ENCODE results near the gene SERPINE3.

Gene SERPINE3

DNA sequence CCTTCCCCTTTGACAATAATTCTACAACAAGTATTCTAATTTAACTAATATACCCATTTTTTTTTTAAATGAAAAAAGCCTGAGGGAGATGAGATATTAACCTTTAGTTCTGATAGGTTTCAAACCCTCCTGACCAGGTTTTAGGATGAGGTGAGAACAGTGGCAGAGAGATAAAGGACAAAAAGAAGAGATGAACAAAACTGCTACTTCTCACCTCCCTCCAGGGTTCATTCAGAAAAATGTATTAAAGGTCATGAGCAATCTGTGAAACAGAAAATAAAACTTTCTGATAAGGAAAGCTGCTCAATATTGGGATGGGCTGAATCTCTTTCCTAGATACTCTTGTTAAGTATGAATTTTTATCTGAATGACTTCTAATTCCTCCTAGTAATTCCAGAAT lies 24.1 kb downstream of the SERPINE3 start:
- peaks cover 2 to 85% of the 10 kb centered on the region in 2 donors for H3K36me3 ChIP-seq (replicated peaks in 1 of 2; ENCODE audit: control insufficient read depth in 2 of 2, insufficient read depth in 2 of 2, low read length in 2 of 2)
- no peak overlapping the region for H4K8ac ChIP-seq (ENCODE audit: low read depth, low read length)

DNA sequence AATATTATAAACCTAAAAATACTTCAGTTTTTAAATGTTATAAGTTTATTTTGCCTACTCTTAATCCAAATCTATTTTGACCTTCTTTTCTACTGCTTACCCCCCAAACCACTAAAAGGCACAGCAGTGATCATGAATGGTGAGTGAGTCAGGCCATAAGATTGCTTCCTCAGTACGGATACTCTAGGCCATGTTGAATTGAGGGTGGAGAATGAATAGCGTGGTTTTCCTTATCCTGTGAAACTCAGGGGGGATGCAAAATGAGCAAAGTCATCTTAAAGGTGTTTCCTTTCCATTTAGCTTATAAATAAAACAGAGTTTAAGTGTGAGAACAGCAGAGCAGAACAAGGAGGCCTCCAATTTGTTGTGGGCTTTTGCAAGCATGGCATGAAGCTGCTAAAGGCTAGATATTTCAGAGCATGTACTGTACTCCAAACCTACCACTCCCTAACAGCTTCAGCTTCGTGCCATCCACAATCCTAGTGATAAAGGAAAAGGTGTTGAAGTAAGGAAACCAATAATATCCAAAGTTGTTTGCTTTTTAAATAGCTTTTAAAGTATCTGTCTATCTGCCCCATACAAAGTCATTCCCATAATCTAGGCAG lies 25.0 kb downstream of the SERPINE3 start:
- H3K36me3 ChIP-seq (replicated peaks in 1 of 2; ENCODE audit: control insufficient read depth in 2 of 2, insufficient read depth in 2 of 2, low read length in 2 of 2), result peaks cover 2 to 93% of the 10 kb centered on the region in 2 donors
- no peak overlapping the region for H2BK12ac ChIP-seq (ENCODE audit: low read length)
- no peak overlapping the region for H3K4ac ChIP-seq (ENCODE audit: low read length)
- WGBS, 2 donors (ENCODE audit: extremely low coverage in 2 of 2, insufficient read length in 2 of 2, insufficient replicate concordance in 1 of 2), result no CpG with 5 or more reads among the region's 3 CpGs
- H3K18ac ChIP-seq (ENCODE audit: low read length), result no peak overlapping the region
- H3K9ac ChIP-seq (ENCODE audit: low read depth, low read length, poor library complexity), result no peak overlapping the region
- no peak overlapping the region for H2BK120ac ChIP-seq (ENCODE audit: low read depth, low read length)
- DNase-seq (ENCODE audit: low spot score), result no peak
- H3K4me3 ChIP-seq (ENCODE audit: low read length in 2 of 2), result no peak overlapping the region
- H2AK5ac ChIP-seq (ENCODE audit: low read depth, low read length), result no peak overlapping the region
- H2AFZ ChIP-seq (ENCODE audit: low read length), result no peak overlapping the region
- H3K79me1 ChIP-seq (ENCODE audit: low read depth, low read length), result no peaks in the 10 kb centered on the region
- no peak overlapping the region for H2BK15ac ChIP-seq (ENCODE audit: low read length)
- no peaks in the 10 kb centered on the region for H3K9me3 ChIP-seq (replicated peaks in 1 of 2; ENCODE audit: control insufficient read depth in 2 of 2, insufficient read depth in 1 of 2, low read depth in 1 of 2, low read length in 2 of 2)
- no peaks in the 10 kb centered on the region for H3K27me3 ChIP-seq (ENCODE audit: control insufficient read depth in 3 of 3, insufficient read depth in 3 of 3, low read depth in 1 of 3, low read length in 3 of 3)
- no peak overlapping the region for H3K27ac ChIP-seq (replicated peaks; ENCODE audit: low read length)
- H3K23ac ChIP-seq (ENCODE audit: low read depth, low read length, poor library complexity), result no peak overlapping the region
- no peaks in the 10 kb centered on the region for H3K4me1 ChIP-seq (ENCODE audit: control insufficient read depth in 2 of 2, insufficient read depth in 1 of 2, low read depth in 1 of 2, low read length in 2 of 2)
- no peak overlapping the region for H3K14ac ChIP-seq (ENCODE audit: low read length)
- no peak overlapping the region for H4K8ac ChIP-seq (ENCODE audit: low read depth, low read length)
- no peak overlapping the region for H3K4me2 ChIP-seq (ENCODE audit: insufficient read depth, low read length, poor library complexity, severe bottlenecking)
- no peak overlapping the region for H2BK5ac ChIP-seq (ENCODE audit: low read length)
- H4K91ac ChIP-seq (ENCODE audit: low read depth, low read length, poor library complexity), result no peak overlapping the region

More for the DNA sequence above, 24.1 kb downstream of the SERPINE3 start:
- Histone ChIP-seq H3K14ac (ENCODE audit: low read length) (no peak overlapping the region), H3K9me3 (replicated peaks in 1 of 2; ENCODE audit: control insufficient read depth in 2 of 2, insufficient read depth in 1 of 2, low read depth in 1 of 2, low read length in 2 of 2) (no peaks in the 10 kb centered on the region), H3K27me3 (ENCODE audit: control insufficient read depth in 3 of 3, insufficient read depth in 3 of 3, low read depth in 1 of 3, low read length in 3 of 3) (no peaks in the 10 kb centered on the region), H3K4ac (ENCODE audit: low read length) (no peak overlapping the region), H2BK5ac (ENCODE audit: low read length) (no peak overlapping the region), H4K91ac (ENCODE audit: low read depth, low read length, poor library complexity) (no peak overlapping the region), H2BK120ac (ENCODE audit: low read depth, low read length) (no peak overlapping the region), H3K79me1 (ENCODE audit: low read depth, low read length) (no peaks in the 10 kb centered on the region), H3K4me3 (ENCODE audit: low read length in 2 of 2) (no peak overlapping the region), H3K23ac (ENCODE audit: low read depth, low read length, poor library complexity) (no peak overlapping the region), H2AFZ (ENCODE audit: low read length) (no peak overlapping the region), H3K9ac (ENCODE audit: low read depth, low read length, poor library complexity) (no peak overlapping the region), H3K4me1 (ENCODE audit: control insufficient read depth in 2 of 2, insufficient read depth in 1 of 2, low read depth in 1 of 2, low read length in 2 of 2) (no peaks in the 10 kb centered on the region), H2BK15ac (ENCODE audit: low read length) (no peak overlapping the region), H2AK5ac (ENCODE audit: low read depth, low read length) (no peak overlapping the region), H3K18ac (ENCODE audit: low read length) (no peak overlapping the region), H3K27ac (replicated peaks; ENCODE audit: low read length) (no peak overlapping the region), H3K4me2 (ENCODE audit: insufficient read depth, low read length, poor library complexity, severe bottlenecking) (no peak overlapping the region), H2BK12ac (ENCODE audit: low read length) (no peak overlapping the region)
- DNase-seq (ENCODE audit: low spot score), result no peak

DNA sequence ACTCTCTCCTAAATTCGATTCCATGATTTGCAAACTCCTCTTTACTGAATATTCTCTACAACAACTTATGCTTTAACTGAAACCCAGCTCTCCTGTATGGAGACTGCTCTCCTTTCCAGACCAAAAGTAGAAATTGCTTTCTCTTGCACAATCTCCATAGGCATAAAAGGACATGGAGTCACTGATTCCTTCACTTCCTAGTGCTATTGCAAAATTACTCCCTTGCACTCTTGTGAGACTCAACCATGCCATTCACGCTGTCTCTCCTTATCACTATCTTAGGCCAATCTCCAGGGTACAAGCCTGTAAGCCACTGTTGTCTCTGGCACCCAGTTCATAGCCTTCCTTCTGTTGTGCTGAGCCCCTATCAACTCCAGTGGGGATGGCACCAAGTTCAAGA lies 30.6 kb downstream of the SERPINE3 start:
- Histone ChIP-seq H2AK5ac (ENCODE audit: low read depth, low read length) (no peak overlapping the region), H3K27ac (replicated peaks; ENCODE audit: low read length) (no peak overlapping the region), H3K4me1 (ENCODE audit: control insufficient read depth in 2 of 2, insufficient read depth in 1 of 2, low read depth in 1 of 2, low read length in 2 of 2) (peaks cover 0 to 5% of the 10 kb centered on the region in 2 donors), H3K36me3 (replicated peaks in 1 of 2; ENCODE audit: control insufficient read depth in 2 of 2, insufficient read depth in 2 of 2, low read length in 2 of 2) (peaks cover 11 to 99% of the 10 kb centered on the region in 2 donors), H3K4me3 (ENCODE audit: low read length in 2 of 2) (no peak overlapping the region), H2AFZ (ENCODE audit: low read length) (no peak overlapping the region), H3K23ac (ENCODE audit: low read depth, low read length, poor library complexity) (no peak overlapping the region), H3K9me3 (replicated peaks in 1 of 2; ENCODE audit: control insufficient read depth in 2 of 2, insufficient read depth in 1 of 2, low read depth in 1 of 2, low read length in 2 of 2) (no peaks in the 10 kb centered on the region), H2BK15ac (ENCODE audit: low read length) (no peak overlapping the region), H4K8ac (ENCODE audit: low read depth, low read length) (no peak overlapping the region), H4K91ac (ENCODE audit: low read depth, low read length, poor library complexity) (no peak overlapping the region), H2BK120ac (ENCODE audit: low read depth, low read length) (no peak overlapping the region), H3K27me3 (ENCODE audit: control insufficient read depth in 3 of 3, insufficient read depth in 3 of 3, low read depth in 1 of 3, low read length in 3 of 3) (no peaks in the 10 kb centered on the region), H3K4ac (ENCODE audit: low read length) (no peak overlapping the region), H3K79me1 (ENCODE audit: low read depth, low read length) (no peaks in the 10 kb centered on the region), H3K14ac (ENCODE audit: low read length) (no peak overlapping the region), H3K4me2 (ENCODE audit: insufficient read depth, low read length, poor library complexity, severe bottlenecking) (no peak overlapping the region), H3K18ac (ENCODE audit: low read length) (no peak overlapping the region), H2BK12ac (ENCODE audit: low read length) (no peak overlapping the region), H3K9ac (ENCODE audit: low read depth, low read length, poor library complexity) (no peak overlapping the region), H2BK5ac (ENCODE audit: low read length) (no peak overlapping the region)
- DNase-seq (ENCODE audit: low spot score), result no peak
- WGBS, 2 donors (ENCODE audit: extremely low coverage in 2 of 2, insufficient read length in 2 of 2, insufficient replicate concordance in 1 of 2), result 100% methylated on average over 1 of the region's 2 CpGs; no CpG with 5 or more reads in 1 of the 2 donors

DNA sequence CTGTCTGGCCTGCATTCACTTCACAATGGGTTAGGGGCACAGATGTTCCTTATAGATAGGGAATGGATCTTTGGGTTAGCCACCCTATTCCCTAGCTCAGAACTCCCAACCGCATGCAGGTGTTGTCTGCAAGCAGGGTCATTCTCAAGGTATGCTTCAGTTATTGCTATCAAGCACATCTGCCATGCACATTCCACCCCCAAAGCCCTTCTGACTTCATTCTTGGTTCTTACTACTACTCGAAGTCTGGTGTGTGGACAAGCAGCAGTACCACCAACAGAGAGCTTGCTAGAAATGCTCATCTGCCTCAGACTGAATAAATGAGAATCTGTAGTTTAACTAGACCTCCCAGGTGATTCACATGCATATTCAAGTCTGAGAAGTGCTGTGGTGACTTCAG lies 31.3 kb downstream of the SERPINE3 start:
- H2BK5ac ChIP-seq (ENCODE audit: low read length), result no peak overlapping the region
- no peaks in the 10 kb centered on the region for H3K9me3 ChIP-seq (replicated peaks in 1 of 2; ENCODE audit: control insufficient read depth in 2 of 2, insufficient read depth in 1 of 2, low read depth in 1 of 2, low read length in 2 of 2)
- H3K9ac ChIP-seq (ENCODE audit: low read depth, low read length, poor library complexity), result no peak overlapping the region
- peaks cover 12 to 99% of the 10 kb centered on the region in 2 donors for H3K36me3 ChIP-seq (replicated peaks in 1 of 2; ENCODE audit: control insufficient read depth in 2 of 2, insufficient read depth in 2 of 2, low read length in 2 of 2)
- no peak overlapping the region for H2BK15ac ChIP-seq (ENCODE audit: low read length)
- no peak overlapping the region for H4K91ac ChIP-seq (ENCODE audit: low read depth, low read length, poor library complexity)
- no peaks in the 10 kb centered on the region for H3K79me1 ChIP-seq (ENCODE audit: low read depth, low read length)
- WGBS, 2 donors (ENCODE audit: extremely low coverage in 2 of 2, insufficient read length in 2 of 2, insufficient replicate concordance in 1 of 2), result no CpG with 5 or more reads among the region's 2 CpGs
- H3K4ac ChIP-seq (ENCODE audit: low read length), result no peak overlapping the region
- no peak for DNase-seq (ENCODE audit: low spot score)
- H3K27me3 ChIP-seq (ENCODE audit: control insufficient read depth in 3 of 3, insufficient read depth in 3 of 3, low read depth in 1 of 3, low read length in 3 of 3), result no peaks in the 10 kb centered on the region
- H3K4me2 ChIP-seq (ENCODE audit: insufficient read depth, low read length, poor library complexity, severe bottlenecking), result no peak overlapping the region
- H2BK12ac ChIP-seq (ENCODE audit: low read length), result no peak overlapping the region
- no peak overlapping the region for H3K23ac ChIP-seq (ENCODE audit: low read depth, low read length, poor library complexity)
- H3K14ac ChIP-seq (ENCODE audit: low read length), result no peak overlapping the region
- H3K4me1 ChIP-seq (ENCODE audit: control insufficient read depth in 2 of 2, insufficient read depth in 1 of 2, low read depth in 1 of 2, low read length in 2 of 2), result peaks cover 0 to 5% of the 10 kb centered on the region in 2 donors
- H2AFZ ChIP-seq (ENCODE audit: low read length), result no peak overlapping the region
- no peak overlapping the region for H2AK5ac ChIP-seq (ENCODE audit: low read depth, low read length)
- H4K8ac ChIP-seq (ENCODE audit: low read depth, low read length), result no peak overlapping the region
- no peak overlapping the region for H3K4me3 ChIP-seq (ENCODE audit: low read length in 2 of 2)
- H2BK120ac ChIP-seq (ENCODE audit: low read depth, low read length), result no peak overlapping the region
- no peak overlapping the region for H3K18ac ChIP-seq (ENCODE audit: low read length)
- H3K27ac ChIP-seq (replicated peaks; ENCODE audit: low read length), result no peak overlapping the region
